AG08396 (cell line): ENCODE data around the gene IFNW1.
A peak's percentile ranks its signal among the peaks of the same experiment; 100 is the strongest.
"Not testable (repeated sequence)": the region's sequence is repeated elsewhere in the genome, so short reads cannot be mapped to it uniquely, and the experiment has no call there.

Experiments used
- DNase-seq: peaks from one replicate; pipeline ENCODE4 v3.0.0; 2012; ENCODE audit warnings: low spot score, mixed read lengths

The IFNW1 gene

GRCh38 chr9:21141427-21141882, at the start of gene IFNW1:
IFNW1 (minus strand) TSS chr9:21141832; CDS start chr9:21141570, 262 bp downstream.
- no peak for DNase-seq

GRCh38 chr9:21187487-21187886, 45.9 kb upstream of the IFNW1 start, which contains the start of gene IFNA4:
IFNA4 (minus strand) TSS chr9:21187587; CDS start chr9:21187531, 56 bp downstream.
- not testable (repeated sequence) for DNase-seq

- DNase-seq, result not testable (repeated sequence)
Observed at GRCh38 chr9:21182810-21183736, 41.4 kb upstream of the IFNW1 start.

- peak; percentile 16 for DNase-seq
Observed at GRCh38 chr9:21174671-21175070, 33.0 kb upstream of the IFNW1 start.

GRCh38 chr9:21172156-21172555, 30.5 kb upstream of the IFNW1 start:
- DNase-seq, result no peak

DNA sequence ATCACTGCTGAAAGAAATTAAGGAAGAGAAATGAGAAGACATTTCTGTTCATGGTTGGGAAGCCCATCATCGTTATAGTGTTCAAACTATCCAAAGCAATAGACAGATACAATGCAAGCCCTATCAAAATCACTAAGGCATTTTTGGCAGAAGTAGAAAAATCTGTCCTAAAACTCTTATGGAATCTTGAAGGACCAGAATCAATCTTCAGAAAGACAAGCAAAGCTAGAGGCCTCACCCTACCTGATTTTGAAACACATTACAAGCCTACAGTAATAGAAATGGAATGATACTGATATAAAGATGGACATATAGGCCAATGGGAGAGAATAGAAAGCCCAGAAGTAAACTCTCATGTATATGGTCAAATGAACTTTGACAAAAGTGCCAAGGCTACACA, 29.7 kb upstream of the IFNW1 start:
- no peak for DNase-seq

- DNase-seq, result not testable (repeated sequence)
Observed at GRCh38 chr9:21166560-21166959, 24.9 kb upstream of the IFNW1 start, which contains the start of gene IFNA21. IFNA21 (minus strand) TSS chr9:21166660; CDS start chr9:21166612, 48 bp downstream.

DNA sequence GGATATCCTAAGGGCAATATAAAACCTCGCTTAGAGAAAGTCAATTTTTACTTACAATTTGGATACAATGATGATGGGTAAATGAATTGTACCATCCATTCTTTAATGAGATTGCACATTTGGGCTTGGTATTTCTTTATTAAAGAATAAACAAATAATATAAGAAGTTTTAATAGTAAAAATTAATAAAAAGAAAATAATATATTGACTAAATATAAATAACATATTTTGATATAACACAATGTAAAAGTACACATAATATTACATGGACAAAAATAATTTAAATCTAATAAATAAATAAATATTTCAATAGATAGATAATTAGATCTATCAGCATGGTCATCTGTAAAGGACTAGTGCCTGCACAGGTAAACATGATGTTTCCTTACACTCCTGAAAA, 23.9 kb upstream of the IFNW1 start:
- DNase-seq, result no peak

GRCh38 chr9:21160178-21160577, 18.5 kb upstream of the IFNW1 start:
- no peak for DNase-seq

GRCh38 chr9:21155501-21155900, 13.9 kb upstream of the IFNW1 start:
- DNase-seq, result no peak

GRCh38 chr9:21154018-21154608, 12.5 kb upstream of the IFNW1 start:
- peak; percentile 6 for DNase-seq

GRCh38 chr9:21153336-21154017, 11.8 kb upstream of the IFNW1 start:
- DNase-seq, result peak; percentile 7

DNA sequence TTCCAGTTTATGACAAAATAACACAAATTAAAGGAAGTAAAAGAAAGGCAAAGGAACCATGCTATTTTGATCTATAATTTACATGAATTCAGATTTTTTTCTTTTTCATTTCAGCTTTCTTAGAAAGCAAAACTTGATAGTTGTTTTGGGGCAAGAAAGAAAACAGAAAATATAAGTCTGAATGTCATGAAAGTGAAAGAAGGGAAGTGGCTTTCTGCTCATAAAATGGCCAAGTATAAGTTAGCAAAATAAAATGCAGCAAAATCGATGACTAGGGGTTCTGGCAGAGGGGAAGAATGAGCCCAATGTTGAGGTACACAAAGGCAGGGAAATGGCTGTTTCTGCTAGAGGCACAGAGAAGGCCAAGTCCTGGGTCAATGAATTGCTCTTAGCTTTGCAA, 3.0 kb upstream of the IFNW1 start:
- DNase-seq, result no peak

GRCh38 chr9:21137020-21137419, 4.6 kb downstream of the IFNW1 start:
- no peak for DNase-seq

GRCh38 chr9:21135736-21136135, 5.9 kb downstream of the IFNW1 start:
- no peak for DNase-seq

DNA sequence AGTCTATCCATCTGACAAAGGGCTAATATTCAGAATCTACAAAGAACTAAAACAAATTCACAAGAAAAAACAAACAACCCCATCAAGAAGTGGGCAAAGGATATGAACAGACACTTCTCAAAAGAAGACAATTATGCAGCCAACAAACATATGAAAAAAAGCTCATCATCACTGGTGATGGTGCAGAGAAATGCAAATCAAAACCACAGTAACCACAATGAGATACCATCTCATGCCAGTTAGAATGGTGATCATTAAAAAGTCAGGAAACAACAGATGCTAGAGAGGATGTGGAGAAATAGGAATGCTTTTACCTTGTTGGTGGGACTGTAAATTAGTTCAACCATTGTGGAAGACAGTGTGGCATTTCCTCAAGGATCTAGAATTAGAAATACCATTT, 13.4 kb downstream of the IFNW1 start:
- DNase-seq, result not testable (repeated sequence)

- no peak for DNase-seq
Observed at GRCh38 chr9:21121595-21122251, 19.9 kb downstream of the IFNW1 start.

GRCh38 chr9:21121079-21121478, 20.6 kb downstream of the IFNW1 start:
- DNase-seq, result no peak

GRCh38 chr9:21119093-21119770, 22.4 kb downstream of the IFNW1 start:
- no peak for DNase-seq

DNA sequence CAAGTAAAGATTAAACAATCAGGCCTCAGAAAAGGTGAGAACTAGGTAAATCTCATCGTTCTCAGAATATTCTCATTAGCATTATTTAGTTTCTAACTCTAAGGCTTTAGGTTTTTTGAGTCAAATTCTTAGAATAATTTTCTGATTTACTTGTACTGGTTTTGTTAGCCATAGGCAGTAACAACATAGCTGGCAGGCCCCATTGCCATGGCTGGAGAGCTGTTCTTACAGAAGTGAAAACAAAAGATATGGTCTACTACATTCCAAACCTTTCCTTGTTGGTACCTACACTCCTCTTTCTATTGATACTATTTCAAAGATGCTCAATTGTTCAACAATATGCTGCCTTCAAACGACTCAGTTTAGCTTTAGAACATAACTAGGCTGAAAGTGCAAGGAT, 27.3 kb downstream of the IFNW1 start:
- DNase-seq, result no peak
